ENCODE measurements around the gene ANKS1A. TPM values are rescaled to one million over a fixed set of nuclear protein-coding genes. Genes with fewer than 3 reads are reported as not detected.

ANKS1A gene
- total RNA-seq, 2 donors from 2014 or later, result 20.5 to 68.4 TPM

DNA sequence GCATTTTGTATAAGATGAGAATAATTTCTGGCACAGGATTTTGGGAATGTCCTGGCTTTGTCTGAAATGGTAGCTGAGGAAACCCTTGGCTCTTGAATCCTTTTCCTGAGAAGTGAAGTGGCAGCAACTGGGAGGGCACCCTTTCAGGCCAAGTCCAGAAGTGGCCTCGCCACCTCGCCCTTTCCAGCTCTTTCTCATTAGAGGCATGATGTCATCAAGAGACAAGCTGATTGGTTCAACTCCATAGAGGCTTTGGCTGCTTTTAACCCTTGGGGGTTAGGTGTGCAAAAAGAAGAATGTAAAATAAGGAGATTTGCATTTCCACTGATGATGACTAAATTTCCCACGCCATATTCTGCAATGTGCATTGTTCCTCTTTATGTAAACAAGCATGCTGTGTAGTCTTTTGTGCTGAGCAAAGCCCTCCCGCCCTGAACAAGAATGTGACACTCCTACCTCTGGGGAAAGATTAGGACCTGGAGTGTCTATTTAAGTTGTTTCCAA, 135.5 kb downstream of the ANKS1A start:
- DNase-seq (ENCODE audit: low spot score), result no peak

GRCh38 chr6:35025232-35026188, 136.5 kb downstream of the ANKS1A start:
- no peaks in the 10 kb centered on the region for H3K27me3 ChIP-seq (replicated peaks; ENCODE audit: insufficient read depth)
- H3K36me3 ChIP-seq, result no peaks in the 10 kb centered on the region
- TF ChIP-seq POLR2A (IDR thresholded peaks at IDR 0.05) (no peak), POLR2AphosphoS5 (IDR thresholded peaks at IDR 0.05) (no peak), CTCF (IDR thresholded peaks at IDR 0.05) (no peak)
- H3K9me3 ChIP-seq, result no peaks in the 10 kb centered on the region
- H3K4me1 ChIP-seq (replicated peaks), result peaks cover 8% of the 10 kb centered on the region
- WGBS, result 81% methylated on average over 11 of the region's 11 CpGs
- no peak overlapping the region for H3K27ac ChIP-seq
- no peak overlapping the region for H3K4me3 ChIP-seq
- intact Hi-C loops (cut with DNase I), result no loop called here
- no peak for DNase-seq (ENCODE audit: low spot score)

More for the DNA sequence above, 135.5 kb downstream of the ANKS1A start:
- Histone ChIP-seq H3K36me3 (no peaks in the 10 kb centered on the region), H3K4me3 (no peak overlapping the region), H3K27ac (no peak overlapping the region), H3K4me1 (replicated peaks) (peaks cover 8% of the 10 kb centered on the region), H3K9me3 (no peaks in the 10 kb centered on the region), H3K27me3 (replicated peaks; ENCODE audit: insufficient read depth) (no peaks in the 10 kb centered on the region)
- intact Hi-C loops (cut with DNase I), result no loop called here
- TF ChIP-seq CTCF (IDR thresholded peaks at IDR 0.05) (no peak), POLR2A (IDR thresholded peaks at IDR 0.05) (no peak), POLR2AphosphoS5 (IDR thresholded peaks at IDR 0.05) (no peak)
- WGBS, result 13% methylated on average over 4 of the region's 4 CpGs

DNA sequence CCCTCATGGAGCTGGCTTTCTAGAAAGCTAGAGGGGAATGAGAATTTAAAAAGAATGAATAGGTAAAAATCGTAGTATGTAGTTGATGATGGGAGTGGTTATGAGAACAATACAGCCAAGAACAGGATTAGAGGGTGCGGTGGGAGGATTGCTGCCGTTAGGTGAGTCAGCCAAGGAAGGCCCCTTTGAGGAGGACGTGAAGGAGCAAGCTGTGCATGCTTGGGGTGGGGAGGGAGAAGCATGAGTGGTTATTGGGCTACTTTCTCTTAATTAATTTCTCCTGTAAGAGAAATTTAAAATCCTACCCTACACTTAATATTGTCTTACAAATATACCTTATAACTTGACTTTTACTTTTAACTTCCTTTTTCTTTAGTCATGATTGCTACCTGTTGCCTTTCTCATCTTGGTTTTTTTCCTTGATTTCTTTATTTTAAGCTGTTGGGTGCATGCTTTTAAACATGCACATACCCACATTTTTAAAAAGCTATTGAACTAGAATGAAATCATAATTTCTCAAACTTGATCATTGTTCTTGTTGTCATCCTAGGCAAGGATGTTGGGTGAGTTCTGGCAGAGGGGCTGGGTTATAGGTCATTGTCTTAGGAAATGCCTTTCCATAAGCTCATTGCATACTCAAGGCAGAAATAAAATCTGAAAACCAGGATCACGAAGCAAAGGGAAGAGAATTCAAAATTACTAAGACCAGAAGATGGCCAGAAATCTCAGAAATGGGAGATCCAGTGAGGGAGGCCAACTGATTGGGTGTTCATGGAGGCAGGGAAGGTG, 137.6 kb downstream of the ANKS1A start:
- no peak overlapping the region for H3K4me3 ChIP-seq
- DNase-seq (ENCODE audit: low spot score), result no peak
- 69% methylated on average over 5 of the region's 5 CpGs for WGBS
- intact Hi-C loops (cut with DNase I), result no loop called here
- H3K4me1 ChIP-seq (replicated peaks), result peaks cover 8% of the 10 kb centered on the region
- H3K27me3 ChIP-seq (replicated peaks; ENCODE audit: insufficient read depth), result no peaks in the 10 kb centered on the region
- TF ChIP-seq POLR2A (IDR thresholded peaks at IDR 0.05) (no peak), POLR2AphosphoS5 (IDR thresholded peaks at IDR 0.05) (no peak), CTCF (IDR thresholded peaks at IDR 0.05) (no peak)
- H3K9me3 ChIP-seq, result no peaks in the 10 kb centered on the region
- H3K36me3 ChIP-seq, result no peaks in the 10 kb centered on the region
- no peak overlapping the region for H3K27ac ChIP-seq

DNA sequence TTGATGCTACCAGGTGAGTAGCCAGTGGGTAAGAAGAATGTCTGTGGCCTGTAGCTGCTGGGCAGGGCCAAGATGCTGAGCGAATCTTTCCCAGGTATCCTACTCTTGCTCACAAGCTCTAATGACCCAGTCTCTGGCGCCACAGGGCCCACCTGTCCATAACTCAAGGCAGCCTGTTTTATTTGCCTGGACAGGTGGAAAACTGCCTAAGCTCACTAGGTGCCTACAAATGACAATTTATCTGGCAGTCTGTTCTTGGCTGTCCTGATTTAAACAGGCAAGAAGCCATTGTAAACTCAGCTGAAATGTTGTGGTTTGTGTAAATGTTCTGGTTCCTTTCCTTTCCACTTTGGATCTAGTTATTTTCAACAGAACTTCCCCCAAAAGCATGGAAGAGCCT, 138.8 kb downstream of the ANKS1A start:
- Histone ChIP-seq H3K4me3 (no peak overlapping the region), H3K36me3 (no peaks in the 10 kb centered on the region), H3K9me3 (no peaks in the 10 kb centered on the region), H3K27me3 (replicated peaks; ENCODE audit: insufficient read depth) (no peaks in the 10 kb centered on the region), H3K4me1 (replicated peaks) (peaks cover 8% of the 10 kb centered on the region), H3K27ac (peak overlapping the region in 1 of 2 donors; percentile 6)
- TF ChIP-seq POLR2AphosphoS5 (IDR thresholded peaks at IDR 0.05), result peak; percentile 80
- TF ChIP-seq CTCF (IDR thresholded peaks at IDR 0.05), result no peak
- WGBS, result 46% methylated on average over 2 of the region's 2 CpGs
- peak; percentile 46 for DNase-seq (ENCODE audit: low spot score)
- intact Hi-C loops (cut with DNase I), result no loop called here
